Subcutaneous adipose tissue (tissue), 4 donors: ENCODE measurements around the gene SIX3. TPM values are rescaled to one million over a fixed set of nuclear protein-coding genes. Genes with fewer than 3 reads are reported as not detected.

ENCODE experiments used
- total RNA-seq, 4 donors: library from RNA; depleted of rRNA; stranded (reverse); fragments of >200 nt; gene quantifications; one replicate each; pipeline ENCODE4 v1.1.0, GENCODE V29; 2016
- TF ChIP-seq, protein P1 (sequence below): fragments of 450-650 bp; IDR thresholded peaks from one replicate; pipeline ENCODE4 v1.5.1; 2016; ENCODE audit warnings: low read depth, mild to moderate bottlenecking, control low read depth, antibody characterized with exemption, moderate library complexity

SIX3 gene
- total RNA-seq, 4 donors from 2014 or later, result not detected

DNA sequence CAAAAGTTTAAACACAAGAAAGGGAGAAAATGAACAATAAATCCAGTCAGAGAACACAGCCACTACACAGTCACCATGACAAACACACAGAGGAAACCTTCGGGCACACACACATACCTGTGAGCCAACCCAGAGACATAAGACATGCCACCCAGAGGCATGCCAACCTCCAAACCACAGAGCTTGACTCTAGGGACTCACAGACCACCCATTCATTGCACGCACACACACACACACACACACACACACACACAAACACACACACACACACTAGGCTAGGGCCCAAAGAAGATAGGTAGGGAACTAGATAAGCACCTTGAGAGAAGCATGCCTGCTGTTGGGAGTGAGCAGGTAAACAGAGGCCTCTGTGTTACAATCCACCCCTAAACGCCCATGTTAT lies 9.1 kb downstream of the SIX3 start:
- TF ChIP-seq, protein P1, sequence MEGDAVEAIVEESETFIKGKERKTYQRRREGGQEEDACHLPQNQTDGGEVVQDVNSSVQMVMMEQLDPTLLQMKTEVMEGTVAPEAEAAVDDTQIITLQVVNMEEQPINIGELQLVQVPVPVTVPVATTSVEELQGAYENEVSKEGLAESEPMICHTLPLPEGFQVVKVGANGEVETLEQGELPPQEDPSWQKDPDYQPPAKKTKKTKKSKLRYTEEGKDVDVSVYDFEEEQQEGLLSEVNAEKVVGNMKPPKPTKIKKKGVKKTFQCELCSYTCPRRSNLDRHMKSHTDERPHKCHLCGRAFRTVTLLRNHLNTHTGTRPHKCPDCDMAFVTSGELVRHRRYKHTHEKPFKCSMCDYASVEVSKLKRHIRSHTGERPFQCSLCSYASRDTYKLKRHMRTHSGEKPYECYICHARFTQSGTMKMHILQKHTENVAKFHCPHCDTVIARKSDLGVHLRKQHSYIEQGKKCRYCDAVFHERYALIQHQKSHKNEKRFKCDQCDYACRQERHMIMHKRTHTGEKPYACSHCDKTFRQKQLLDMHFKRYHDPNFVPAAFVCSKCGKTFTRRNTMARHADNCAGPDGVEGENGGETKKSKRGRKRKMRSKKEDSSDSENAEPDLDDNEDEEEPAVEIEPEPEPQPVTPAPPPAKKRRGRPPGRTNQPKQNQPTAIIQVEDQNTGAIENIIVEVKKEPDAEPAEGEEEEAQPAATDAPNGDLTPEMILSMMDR, result no peak

DNA sequence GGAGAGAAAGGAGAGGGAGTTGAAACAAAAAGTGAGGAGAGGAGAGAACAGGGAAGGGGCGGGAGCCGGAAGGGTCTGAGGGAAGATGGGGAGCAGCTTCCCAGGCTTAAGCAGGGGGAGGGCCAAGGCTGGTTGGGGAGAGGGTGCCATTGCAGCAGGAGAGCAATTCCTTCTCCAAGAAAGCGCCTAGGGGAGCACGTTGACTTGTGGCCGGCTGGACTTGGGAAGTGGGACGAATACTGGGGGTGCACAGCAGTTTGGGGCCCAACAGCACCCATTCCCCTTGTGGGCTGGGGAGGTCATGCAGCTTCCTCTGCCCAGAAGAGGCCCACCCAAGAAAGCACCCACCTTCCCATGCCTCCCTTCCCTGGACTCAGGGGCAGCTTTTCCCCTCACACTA lies 9.6 kb downstream of the SIX3 start:
- TF ChIP-seq, protein P1, result no peak

DNA sequence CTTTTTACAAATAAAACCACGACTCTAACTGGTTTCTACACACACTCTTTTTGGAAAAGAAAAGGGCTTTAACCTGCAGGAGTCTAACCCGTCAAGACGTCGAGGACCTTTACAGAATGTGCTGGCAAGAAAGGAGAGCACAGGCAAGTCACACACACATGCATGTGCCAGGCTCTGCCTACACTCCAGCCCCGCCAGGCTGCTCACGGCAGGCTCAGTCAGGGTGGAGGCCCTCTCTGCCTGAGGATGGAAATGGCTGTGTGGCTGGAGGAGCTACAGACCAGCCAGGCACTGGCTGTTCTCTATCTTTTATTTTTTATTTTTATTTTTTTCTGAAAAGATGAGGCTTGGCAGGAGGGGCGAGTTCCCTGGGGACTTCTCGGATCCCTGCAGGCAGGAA lies 10.2 kb downstream of the SIX3 start:
- TF ChIP-seq, protein P1, result no peak

DNA sequence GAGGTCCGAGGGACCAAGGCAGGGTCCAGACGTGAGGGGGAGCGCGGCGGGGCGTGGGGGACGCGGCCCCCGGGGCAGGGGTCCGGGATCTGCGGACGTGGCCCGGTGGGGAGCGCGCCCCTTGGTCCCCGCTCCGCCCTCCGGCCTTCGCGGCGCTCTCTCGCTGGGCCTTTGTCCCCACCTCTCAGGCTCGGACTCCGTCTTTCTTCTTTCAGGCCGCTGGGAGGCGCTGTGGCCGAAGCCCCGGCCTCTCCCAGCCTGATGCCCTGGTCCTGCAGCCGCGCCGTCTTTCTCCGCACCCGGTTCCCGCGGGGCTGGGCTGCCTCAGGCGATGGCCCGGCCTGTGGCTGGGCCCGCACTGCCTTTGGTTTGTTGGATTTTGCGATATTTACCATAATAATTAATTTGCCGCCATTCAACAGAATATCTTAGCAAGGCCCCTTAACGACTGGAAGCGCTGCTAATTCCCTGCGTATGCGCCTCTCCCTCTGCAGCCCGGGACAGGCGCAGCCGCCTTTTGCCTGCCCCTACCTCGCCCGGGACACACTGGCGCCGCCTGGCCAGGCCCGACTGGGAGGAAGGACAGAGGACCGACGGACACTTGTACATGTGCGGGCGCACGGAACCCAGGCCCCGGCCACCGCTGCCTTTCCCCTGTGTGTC lies 10.8 kb downstream of the SIX3 start:
- TF ChIP-seq, protein P1, result no peak

DNA sequence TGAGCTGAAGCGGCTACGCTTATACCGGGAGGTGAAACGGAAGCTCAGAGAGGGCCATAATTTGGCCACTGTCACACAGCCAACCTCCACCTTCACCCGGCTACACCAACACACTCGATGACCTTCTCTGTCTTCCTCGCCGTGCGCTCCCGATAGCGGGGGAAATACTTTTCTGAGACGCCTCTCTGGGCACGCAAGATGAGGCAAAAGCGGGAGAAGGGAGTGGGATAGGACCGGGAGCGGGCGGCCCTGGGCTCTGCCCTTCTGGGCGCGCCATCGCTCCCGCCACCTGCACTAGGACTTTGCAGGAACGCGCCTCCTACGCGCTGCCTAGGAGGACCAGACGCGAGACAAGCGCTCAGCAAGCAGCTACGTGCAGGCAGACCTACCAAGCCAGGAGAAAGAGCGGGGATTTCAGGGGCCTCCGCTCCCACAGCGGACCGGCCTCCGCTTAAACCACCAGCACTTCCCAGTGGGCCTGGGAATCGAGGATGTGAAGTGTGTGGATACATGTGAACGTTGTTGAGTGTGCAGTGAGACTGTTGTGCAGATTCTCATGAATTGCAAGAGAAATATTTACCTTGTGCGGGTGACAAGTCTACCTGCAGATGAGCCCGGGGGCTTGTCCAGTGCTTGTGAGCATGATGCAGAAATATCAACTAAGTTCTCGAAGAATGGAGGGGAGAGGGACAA lies 11.4 kb downstream of the SIX3 start:
- TF ChIP-seq, protein P1, result no peak

DNA sequence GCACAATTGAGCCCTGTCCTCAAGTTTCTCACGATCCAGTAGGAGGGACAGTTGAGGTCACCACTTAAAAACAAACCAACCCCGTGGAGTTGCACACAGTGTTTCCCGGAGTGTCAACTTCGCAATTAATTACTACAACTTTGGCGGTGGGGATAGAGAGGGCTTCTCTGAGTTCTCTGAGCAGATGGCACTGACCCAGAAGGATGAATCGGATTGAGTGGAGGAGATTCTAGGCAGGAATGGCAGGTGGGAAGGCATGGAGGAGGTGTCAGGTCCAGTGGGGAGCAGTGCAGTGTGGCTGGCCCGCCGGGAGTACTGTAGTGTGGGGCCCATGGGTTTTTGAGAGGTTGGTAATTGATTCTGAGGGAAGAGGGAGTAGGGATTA lies 12.0 kb downstream of the SIX3 start:
- TF ChIP-seq, protein P1, result no peak

DNA sequence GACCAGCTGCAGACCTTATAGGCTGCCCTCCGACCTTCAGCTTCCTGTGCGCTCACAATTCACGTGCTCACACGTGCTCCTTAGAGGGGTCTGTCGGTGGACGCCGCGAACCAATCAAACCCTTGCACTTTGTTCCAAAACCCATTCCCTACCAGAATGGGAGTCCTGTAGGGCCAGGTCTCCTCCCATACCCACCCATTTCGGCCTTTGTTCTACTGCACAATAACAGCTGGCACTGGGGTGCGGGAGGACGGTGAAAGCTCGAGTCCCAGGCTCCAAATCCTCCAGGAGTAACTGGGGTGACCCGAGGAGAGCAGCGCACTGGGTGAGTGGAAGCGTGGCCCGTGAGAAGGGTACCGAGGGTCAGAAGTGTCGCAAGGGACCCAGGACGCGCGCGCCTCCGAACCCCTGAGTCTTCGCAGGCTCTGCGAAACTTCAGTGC lies 13.0 kb downstream of the SIX3 start:
- TF ChIP-seq, protein P1, result no peak
